GM19324 (cell line): ENCODE measurements around the gene ASPSCR1.

Experiments
- ATAC-seq: cut with Tn5 transposase; IDR thresholded peaks from one replicate; pipeline ENCODE4 v1.9.1; 2021; ENCODE audit warnings: mild to moderate bottlenecking, moderate library complexity; ENCODE audit not compliant: unreplicated experiment, low FRiP score

ASPSCR1 gene

DNA sequence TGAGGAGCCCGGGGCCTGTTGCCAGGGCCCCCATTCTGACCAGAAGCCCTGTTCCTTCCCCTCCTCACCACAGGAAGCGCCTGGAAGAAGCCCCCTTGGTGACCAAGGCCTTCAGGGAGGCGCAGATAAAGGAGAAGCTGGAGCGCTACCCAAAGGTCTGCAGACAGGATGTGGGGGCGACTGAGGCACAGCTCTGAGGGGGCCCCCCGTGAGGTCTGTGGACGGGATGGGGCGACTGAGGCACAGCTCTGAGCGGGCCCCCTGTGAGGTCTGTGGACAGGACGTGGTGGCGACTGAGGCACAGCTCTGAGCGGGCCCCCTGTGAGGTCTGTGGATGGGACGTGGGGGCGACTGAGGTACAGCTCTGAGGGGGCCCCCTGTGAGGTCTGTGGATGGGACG lies 32.0 kb downstream of the ASPSCR1 start:
- ATAC-seq: no peak

DNA sequence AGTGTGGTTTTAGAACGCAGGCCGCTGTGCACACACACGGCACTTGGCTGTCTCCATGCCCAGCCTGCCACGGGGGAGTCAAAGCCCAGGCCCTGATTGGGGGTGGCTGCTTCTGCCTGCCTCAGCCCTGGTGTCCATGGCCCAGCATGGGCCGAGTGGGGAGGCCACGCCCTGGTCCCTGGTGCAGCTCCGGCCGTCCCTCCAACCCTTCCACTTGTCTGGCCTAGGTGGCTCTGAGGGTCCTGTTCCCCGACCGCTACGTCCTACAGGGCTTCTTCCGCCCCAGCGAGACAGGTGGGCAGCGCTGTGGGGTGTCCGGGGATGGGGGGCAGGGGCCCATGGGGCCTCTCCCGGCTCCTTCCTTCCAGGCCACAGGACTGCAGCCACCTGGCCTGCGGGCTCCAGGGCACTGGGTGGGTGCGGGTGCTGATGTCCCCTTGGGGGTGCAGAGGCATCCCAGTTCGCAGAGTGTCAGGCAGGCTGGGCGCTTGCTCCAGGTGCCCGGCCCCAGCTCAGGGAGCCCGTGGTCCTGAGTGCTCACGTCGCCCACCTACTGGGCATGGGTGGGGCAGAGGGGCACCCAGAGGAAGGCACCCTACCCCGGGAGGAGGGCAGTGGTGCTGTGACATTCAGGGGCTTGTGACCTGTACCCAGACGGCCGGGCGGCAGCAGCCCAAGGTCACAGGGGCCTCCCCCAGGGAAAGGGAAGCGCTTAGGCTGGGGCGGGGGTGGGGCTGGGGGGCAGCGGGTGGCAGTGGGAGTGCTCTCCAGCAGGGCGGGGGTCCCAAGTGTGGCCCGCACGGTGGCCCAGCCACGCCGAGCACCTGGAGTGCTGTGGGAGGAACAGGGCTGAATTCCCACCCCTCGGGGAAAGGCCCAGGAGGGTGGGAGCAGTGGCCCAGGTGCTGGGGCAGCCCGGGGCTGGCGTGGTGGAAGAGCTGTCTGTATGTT lies 33.4 kb downstream of the ASPSCR1 start:
- ATAC-seq: no peak

DNA sequence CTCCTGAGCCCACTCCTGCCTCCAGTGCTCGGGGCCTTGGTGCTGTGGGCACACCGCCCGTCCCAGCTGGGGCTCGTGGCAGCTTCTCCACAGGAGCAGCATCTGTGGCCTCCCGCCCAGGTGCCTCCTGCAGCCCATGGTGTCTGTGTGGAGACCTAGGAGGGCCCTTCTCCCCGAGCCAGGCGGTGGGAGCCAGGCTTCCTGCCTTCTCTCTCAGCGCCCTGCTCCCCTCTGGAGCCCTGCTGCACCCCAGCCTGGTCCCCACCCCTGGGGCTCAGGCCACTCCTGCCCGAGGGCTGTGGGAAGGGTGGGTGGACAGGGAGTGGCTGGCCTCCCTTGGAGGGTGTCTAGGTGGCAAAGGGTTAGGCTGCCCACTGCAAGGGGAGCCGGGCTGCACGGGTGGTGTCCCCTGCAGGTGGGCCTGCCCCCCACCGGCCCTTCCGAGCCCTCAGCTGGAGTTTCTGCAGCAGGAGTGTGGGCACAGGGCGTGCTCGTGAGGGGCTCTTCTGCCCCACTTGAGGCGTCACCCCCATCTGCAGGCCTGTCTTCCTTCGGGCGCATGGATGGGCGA lies 34.3 kb downstream of the ASPSCR1 start:
- ATAC-seq: no peak

DNA sequence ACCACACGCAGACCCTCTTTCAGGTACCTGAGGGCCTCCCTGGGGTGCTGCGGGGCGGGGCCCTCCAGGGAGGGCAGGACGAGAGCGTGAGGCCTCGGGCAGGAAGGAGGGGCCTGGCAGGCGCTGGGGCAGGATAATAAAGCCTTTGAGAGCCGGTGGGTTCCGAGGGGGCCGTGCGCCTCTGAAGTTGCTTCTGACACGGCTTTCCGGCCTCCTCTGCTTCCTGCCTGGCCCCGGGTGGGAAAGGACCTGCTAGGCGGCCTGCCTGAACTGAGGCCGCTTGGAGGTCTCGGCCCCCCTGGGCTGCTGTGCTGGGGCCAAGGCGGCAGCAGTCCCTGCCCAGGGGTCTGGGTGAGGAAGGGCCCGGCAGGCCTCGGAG lies 34.8 kb downstream of the ASPSCR1 start:
- no peak for ATAC-seq

DNA sequence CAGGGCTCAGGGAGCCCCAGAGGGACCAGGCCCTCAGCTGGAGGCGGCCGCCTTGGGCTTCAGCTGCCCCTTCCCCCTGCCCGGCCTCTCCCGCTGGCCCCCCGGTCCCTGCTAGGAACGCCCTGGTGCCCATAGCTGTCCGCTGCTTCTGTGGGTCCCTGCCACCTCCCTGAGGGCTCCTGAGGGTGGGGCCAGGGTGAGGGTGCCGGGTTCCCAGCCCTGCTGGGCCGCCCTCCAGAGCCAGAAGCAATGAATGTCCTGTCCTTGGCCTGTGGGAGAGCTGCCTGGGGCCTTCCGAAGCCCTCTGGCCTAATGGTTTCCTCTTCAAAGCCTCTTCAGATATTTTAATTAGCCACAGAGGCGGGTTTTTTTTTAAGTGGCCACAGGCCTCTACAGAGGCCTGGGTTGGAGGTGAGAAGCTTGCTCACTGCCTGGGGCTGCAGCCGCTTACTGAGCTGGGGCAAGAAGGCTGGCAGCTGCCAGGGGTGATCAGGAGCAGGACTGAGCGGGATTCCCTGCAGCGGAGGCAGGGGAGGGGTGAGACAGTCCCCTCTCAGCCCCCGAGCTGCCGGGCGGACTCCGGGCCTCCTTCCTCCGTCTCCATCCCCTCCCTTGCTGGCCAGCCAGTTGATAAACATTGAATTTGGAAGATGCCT lies 35.3 kb downstream of the ASPSCR1 start:
- ATAC-seq: no peak

DNA sequence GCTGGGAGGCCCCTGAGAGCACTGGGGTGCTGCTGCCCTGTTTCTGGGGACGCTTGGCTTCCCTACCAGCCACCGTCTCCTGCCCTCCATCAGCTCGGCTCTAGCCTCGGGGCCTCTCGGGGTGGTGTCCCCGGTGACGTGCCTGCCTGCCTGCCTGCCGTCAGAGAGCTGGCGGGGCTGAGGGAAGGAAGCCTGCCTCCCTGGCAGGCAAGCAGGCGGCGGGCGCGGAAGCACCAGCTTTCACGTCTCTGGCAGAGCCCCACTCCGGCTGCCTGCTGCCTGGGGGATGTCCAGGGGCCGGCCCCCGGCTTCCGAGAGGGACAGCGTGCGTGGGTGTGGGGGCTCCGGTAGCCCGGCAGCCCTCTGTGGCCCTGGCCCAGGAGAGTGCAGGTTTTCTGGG lies 35.9 kb downstream of the ASPSCR1 start:
- no peak for ATAC-seq

DNA sequence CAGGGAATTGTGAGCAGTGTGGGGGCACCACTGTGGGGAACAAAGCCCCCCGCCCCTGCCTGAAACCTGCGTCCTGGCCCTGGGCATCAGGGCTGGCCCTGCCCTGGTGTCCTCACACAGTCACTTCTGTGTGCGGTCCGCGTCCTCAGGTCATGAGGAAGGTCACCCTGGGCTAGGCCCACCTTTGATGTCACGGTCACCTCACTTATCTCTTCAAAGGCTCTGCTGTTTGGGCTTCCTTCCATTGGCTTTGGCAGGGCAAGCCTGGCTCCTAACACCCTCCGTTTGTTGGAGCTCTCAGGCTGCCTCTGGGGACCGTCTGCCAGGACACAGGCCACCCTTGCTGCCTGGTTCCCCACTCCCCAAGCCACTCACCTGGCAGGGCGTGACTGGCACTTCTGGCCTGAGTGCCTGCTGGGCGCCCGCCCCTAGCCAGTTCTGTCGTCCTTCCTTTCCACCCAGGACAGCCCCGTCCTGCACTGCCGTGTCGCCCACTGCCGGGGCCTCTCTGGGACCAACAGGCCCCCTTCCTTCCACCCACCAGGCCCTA lies 36.4 kb downstream of the ASPSCR1 start:
- no peak for ATAC-seq

DNA sequence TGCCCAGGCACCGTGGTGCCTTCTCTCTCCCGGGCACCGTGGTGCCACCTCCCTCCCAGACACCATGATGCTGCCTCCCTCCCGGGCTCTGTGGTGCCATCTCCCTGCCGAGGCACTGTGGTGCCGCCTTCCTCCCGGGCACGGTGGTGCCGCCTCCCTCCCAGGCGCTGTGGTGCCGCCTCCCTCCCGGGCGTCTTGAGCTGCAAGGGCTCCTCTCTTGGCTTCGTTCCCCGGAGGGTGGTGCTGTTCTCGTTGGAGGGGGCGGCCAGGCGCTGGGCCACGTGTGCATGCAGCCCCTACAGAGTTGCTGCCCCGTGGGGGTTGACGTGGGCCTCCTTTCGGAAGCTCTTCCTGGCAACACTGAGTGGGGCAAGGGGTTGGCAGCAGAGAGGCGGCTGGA lies 37.0 kb downstream of the ASPSCR1 start:
- ATAC-seq: no peak

DNA sequence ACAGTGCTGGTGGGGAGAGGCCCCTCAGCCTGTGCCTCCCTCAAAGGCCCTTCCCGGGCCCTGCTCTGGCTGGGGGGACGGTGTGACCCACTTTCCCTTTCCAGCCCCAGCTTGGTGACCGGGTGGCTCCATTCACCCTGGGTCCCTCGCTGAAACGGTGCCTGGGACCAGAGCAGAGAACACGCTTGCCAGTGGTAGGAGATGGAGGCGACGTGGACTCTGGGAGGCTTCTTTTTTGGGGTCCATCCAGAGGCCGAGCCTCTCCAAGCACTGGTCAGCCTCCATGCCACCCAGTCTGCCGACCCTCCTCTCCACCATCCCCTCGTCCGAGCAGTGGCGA lies 37.5 kb downstream of the ASPSCR1 start:
- no peak for ATAC-seq

DNA sequence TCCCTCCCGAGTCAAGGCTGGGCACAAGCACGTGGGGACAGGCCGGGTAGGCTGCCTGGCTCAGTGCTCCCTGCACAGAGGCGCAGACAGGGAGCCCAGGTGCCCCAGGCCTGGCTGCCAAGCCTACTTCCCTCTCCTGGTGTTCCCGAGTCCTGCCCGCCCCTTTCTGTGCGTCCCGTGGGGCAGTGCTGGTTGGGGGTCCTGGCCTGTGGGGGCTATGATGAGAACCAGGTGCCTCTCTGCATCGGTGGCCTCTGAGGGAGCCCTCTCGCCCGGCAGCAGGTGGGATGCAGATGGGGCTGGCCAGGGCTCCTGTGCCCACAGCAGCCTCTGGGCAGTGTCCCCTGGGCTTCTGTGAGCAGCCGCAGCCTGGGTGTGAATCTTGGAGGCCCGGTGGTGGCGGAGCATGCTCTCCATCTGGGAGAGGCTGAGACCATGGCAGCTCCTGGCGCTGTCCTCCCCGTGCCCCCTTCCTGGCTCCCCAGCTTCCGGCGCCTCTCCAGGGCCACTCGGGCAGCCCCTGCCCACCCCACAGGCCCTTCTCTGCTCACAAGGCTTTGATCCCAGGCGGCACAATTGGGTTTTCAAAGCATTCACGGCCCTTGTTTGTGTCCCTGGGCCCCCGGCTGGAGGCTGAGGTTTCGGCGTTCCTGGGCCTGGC lies 38.0 kb downstream of the ASPSCR1 start:
- ATAC-seq: no peak

DNA sequence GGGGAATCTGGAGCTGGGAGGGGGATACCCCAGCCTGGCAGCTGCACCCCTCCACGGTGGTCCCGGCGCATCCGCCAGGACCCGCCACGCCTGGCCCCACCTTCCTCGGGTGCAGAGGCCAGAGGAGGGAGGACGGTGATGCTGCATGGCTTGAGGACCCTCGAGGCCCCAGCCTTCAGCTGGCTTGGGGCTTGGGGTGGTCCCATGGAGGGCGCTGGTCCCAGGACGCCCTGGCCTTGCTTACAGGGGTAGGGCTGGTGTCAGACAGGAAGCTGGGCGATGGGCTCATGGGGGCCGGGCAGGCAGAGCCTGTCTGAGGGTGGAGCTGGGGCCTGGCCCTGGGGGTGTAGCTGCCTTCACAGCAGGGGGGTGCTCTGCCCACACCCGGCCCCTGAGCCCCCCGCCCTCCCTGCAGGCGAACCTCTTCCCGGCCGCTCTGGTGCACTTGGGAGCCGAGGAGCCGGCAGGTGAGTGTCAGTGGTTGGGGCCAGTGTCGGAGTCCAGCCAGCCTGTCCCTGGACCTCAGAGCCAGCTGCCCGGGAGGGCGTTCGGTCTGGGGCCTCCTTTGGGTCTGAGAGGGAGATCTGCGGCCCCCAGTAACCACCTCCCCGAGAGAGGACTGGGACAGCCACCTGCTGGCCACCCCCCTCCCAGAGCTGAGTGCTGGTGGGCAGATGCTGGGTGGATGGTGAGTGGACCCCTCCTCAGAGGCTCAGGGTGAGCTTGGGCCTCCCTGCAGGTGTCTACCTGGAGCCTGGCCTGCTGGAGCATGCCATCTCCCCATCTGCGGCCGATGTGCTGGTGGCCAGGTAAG lies 38.8 kb downstream of the ASPSCR1 start:
- ATAC-seq: no peak

DNA sequence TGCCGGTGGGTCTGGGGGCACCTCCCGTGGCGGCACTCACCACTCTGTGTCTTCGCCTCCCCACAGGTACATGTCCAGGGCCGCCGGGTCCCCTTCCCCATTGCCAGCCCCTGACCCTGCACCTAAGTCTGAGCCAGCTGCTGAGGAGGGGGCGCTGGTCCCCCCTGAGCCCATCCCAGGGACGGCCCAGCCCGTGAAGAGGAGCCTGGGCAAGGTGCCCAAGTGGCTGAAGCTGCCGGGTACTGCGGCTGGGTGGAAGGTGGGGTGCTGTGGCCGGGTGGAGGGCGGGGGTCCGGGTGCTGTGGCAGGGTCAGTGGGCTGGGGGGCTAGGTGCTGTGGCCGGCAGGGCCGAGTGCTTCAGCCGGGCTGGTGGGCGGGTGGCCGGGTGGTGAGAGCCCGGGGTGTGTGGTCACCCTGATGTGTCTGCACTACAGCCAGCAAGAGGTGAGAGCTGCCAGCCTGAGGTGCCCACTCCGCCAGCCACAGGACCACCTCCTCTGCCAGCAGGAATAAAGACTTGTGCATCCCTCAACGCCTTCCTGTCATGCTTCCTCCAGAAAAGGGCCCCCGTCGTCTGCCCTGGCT lies 39.5 kb downstream of the ASPSCR1 start:
- no peak for ATAC-seq

DNA sequence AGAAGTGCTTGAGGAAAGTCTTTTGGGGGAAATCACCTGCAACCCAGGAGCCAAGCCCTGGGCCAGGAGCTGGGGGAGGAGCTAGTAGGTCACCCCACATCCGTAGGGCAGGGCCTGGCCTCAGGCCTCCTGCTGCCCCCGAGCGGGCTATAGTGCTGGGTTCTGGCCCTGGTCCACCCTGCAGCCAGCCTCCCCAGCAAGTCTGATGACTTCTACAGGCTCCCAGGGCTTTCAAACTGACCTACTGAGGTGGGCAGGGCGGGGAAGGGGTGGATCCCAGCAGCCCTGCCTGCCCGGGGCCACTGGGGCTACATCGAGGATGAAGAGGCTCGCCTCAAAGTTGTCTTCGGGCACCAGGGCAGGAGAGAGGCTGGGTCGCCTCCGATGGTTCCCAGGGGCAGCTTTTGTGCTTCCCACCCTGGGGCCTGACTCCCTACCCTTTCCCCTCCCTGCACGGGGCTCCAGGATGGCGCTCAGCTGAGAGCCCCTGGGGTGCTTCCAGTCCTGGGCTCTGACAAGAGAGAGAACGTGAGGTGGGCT lies 40.3 kb downstream of the ASPSCR1 start:
- ATAC-seq: no peak

DNA sequence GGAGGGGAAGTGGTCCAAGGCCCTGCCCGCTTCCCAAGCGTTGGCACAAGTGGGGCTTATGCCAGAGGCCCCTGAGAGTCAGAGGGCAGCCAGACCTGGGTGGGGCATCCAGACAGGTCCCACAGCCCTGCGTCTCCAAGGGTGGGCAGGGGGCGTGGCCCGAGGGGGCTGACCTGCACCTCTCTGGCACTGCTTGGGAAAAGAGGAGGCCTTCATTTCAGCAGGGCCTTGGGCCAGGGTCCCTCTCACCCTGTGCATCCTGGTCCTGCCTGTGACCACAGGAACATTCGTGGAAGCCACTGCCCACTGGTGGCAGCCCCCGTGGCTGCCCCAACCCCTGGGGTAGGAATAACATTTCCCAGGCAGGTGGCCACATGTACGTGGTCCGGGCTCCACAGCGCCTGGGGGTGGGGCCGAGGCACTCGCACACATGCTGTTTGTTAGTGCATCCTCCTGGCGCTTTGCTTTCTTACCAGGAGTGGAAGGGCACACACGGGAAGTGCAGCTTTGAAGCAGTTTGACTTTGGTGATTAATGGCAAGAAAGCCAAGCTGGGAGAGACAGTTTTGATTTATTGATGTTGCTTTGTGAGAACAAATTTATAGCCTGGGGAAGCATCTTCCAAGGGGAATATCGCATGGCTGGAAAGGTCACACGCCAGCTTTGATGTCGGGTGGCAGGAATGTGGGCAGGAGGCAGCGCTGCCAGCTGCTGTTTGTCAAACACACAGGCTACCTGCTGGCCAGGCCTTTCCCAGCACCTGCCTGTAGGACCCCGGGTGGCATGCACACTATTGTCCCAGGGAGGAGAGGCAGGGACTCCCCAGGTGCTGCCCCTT lies 40.9 kb downstream of the ASPSCR1 start:
- ATAC-seq: no peak

DNA sequence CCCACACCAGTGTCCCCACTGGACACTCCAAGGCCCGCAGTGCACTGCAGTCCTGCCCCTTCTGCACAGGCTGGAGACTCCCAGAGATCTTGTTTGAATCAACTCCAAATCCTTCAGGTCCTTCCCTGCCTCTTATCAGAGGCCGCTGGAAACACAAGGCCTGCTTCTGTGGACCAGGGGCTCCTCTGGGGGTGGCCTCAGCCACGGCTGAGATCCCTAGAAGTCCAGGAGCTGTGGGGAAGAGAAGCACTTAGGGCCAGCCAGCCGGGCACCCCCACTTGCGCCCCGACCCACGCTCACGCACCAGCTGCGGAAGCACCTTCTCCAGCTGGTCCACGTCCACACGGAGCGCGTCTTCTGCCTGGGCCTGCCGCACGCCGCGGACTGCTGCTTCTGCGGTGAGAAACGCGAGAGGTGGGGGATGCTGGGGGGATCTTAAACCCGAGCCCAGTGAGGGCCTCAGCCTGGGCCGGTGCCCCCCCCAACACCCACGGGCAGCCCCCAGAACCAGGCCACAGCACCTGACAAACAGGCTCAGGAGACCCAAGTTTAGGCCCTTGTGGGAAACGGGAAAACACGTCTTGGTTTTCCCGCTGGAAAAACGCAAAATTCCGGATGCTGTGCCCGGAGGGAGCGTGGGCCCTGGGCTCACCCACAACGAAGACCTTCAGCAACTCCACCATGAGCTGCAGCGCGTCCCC lies 41.7 kb downstream of the ASPSCR1 start:
- no peak for ATAC-seq

DNA sequence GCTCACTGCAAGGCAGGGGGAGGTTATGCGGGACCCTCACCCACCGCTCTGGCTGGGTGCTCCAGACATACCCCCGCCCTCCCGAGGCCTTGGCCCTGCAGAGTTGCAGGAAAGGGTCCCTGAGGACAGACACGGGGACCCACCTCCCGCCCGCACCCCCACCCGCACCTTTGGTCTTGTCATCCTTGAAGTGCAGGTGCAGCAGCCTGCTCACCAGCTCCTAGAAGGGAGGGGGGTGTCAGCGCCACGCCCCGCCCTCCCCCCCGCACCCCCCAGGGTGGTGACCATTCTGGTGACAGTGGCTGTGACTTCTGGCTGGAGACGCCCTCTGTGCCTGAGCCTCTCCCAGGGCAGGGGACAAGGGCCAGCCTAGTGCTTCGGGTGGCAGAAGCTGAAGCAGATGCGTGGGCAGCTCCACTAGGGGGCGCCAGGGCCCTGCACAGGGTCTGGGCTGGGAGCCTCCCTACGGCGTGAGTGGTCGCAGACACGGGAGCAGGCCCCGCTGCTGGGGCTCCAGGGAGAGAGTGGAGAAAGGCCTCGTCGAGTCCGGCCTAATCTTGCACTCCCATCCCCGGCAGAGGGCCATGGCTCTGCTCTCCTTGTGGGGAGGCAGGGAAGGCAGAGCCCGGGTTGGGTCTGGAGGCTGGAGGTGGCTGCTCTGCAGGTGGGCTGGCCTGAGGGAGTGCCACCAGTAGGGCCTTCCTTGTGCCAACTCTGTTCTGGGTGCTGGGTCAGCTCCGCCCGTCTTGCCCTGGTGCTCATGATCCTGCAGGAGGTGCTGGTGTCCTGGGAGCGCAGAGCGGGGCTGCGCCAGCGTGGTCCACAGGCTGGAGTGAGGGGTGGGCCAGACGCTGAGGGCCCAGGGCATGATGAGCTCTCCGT lies 42.5 kb downstream of the ASPSCR1 start:
- ATAC-seq: no peak

DNA sequence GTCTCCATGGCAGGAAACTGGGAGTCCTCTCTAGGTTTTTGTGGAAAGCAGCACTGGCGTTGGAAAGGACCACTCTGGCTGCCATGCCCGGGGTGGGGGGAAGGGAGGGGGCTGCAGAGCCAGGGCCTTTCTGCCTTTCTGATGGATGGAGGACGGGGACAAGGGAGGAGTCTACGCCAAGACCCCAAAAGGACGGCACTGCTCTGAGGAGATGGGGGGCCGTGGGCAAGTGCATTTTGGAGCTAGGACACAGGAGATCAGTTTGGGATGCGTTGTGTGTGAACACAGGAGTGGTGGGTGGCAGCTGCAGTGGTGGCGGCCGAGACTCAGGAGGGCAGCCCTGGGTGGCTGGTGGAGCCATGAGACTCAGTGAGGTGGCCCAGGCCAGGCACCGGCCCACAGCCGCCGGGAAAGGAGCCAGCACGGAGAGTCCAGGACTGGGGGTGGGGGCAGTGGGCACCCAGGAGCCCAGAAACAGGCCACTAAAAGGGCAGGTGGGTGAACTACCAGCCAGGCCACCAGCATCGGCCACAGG lies 43.2 kb downstream of the ASPSCR1 start:
- ATAC-seq: no peak
